HG03460 (cell line): ENCODE measurements around the gene RABEP1.
A peak's percentile ranks its signal among the peaks of the same experiment; 100 is the strongest.

Source experiments
- ATAC-seq: cut with Tn5 transposase; IDR thresholded peaks from one replicate; pipeline ENCODE4 v1.9.1; 2021; ENCODE audit not compliant: unreplicated experiment

RABEP1 gene

GRCh38 chr17:5361426-5361825, 79.3 kb downstream of the RABEP1 start:
- no peak for ATAC-seq

GRCh38 chr17:5362162-5362811, 80.2 kb downstream of the RABEP1 start:
- ATAC-seq: no peak

GRCh38 chr17:5364156-5364555, 82.1 kb downstream of the RABEP1 start:
- ATAC-seq: no peak

GRCh38 chr17:5364696-5365095, 82.6 kb downstream of the RABEP1 start:
- ATAC-seq: no peak

GRCh38 chr17:5365831-5366230, 83.7 kb downstream of the RABEP1 start:
- no peak for ATAC-seq

DNA sequence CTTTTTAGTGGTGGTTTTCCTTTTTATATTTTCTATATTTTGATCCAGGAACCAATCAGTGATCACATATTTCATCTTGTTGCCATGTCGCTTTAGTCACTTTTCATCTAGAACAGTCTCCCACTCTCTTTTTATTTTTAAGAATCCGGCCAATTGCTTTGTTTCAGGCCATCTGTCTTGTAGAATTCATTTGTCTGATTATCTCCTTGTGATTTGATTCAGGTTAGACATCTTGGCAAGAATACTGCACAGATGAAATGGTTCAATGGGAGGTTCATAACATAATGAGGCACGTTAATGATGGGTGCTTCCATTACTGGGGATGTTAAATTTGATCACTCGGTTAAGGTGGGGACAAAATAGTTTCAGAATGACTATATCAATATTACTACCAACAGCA, 88.3 kb downstream of the RABEP1 start:
- ATAC-seq: no peak

GRCh38 chr17:5373112-5373511, 91.0 kb downstream of the RABEP1 start:
- no peak for ATAC-seq

- ATAC-seq: no peak
Measured at GRCh38 chr17:5378566-5379207, 96.6 kb downstream of the RABEP1 start.

GRCh38 chr17:5379351-5380107, 97.4 kb downstream of the RABEP1 start:
- ATAC-seq: no peak

- no peak for ATAC-seq
Measured at GRCh38 chr17:5380491-5381135, 98.5 kb downstream of the RABEP1 start.

DNA sequence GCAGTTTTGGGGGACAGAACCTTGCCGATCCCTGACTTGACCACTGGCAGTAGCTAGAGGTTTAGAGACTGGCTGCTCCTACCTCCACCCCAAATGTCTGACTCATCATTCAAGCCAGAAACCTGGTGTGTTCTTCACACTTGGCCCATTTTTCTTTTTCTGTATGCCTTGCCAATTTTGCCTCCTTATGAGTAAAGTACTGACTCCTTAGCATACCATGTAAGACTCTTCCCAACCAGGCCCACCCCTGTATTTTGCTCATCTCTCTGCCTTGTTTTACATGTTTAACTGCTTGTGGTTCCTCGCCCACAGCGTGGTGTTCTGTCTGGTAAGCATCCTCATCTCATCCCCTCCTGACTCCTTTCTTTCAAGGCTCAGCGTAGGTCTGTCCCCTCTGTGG, 99.5 kb downstream of the RABEP1 start:
- no peak for ATAC-seq

DNA sequence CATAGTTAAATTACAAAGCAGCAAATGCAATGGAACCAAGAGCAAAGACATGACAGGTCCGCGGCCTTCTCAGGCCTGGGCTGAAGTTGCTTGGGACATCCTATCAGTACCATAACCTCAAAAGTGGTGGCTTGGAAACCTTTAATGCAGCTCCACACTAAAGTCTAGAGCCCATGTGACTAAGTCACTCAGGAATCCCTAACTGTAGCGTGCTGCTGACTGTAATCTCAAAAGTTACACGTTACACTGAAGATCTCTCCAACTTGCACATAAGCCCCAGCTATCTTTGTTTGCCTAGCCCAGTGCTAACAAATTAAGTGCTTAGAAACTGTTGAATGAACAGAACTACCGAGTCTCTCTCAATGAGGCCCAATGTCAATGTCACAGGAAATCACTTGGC, 109.6 kb downstream of the RABEP1 start:
- ATAC-seq: no peak

DNA sequence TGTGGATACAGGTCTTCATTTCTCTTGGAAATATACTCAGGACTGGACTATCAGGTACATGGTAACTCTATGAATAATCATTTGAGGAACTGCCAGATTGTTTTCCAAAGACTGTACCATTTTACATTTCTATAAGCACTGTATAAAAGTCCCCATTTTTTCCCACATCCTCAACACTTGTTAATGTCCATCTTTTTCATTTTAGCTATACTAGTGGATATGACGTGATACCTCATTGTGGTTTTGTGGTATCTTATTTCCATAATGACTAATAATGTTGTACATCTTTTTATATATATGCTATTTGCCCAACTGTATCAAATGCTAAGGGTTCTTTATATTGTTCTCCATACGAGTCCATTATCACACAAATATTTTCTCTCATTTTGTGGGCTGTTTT, 114.5 kb downstream of the RABEP1 start:
- no peak for ATAC-seq

- ATAC-seq: no peak
Measured at GRCh38 chr17:5399767-5400166, 117.7 kb downstream of the RABEP1 start.

- no peak for ATAC-seq
Measured at GRCh38 chr17:5405400-5405799, 123.3 kb downstream of the RABEP1 start.

DNA sequence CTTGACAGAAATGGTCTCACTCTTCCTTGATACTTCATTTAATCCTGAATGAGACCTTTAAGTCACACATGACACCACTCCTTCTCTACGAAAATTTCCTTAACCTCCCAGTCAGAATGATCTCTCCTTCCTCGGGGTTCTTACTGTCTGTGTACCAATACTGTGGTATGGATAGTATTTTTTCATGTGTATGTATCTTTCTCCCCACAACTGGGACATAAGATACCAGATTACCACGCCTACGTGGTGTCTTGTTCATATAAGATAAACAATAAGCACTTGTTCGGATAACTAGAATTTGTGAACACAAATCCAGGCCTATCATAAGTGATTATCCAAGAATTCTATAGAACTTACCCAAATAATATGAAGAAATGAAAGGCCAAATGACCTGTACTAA, 126.1 kb downstream of the RABEP1 start:
- no peak for ATAC-seq

GRCh38 chr17:5410594-5411272, 128.6 kb downstream of the RABEP1 start:
- no peak for ATAC-seq

GRCh38 chr17:5413682-5414081, 131.6 kb downstream of the RABEP1 start:
- no peak for ATAC-seq

DNA sequence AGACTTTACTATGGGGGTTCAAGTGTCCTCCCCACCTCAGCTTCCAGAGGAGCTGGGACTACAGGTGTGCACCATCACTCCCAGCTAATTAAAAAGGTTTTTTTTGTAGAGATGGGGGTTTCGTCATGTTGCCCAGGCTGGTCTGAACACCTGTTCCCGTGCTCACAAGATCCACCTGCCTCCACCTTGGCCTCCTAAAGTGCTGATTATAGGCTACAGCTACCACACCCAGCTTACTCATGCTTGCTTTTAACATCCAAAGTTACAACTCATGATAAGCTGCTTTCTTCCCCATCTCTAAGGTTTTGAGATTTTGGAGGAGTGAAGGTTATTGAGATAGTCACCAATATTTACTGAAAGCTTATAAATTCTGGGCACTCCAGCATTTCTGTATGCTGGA, 134.8 kb downstream of the RABEP1 start:
- ATAC-seq: no peak

DNA sequence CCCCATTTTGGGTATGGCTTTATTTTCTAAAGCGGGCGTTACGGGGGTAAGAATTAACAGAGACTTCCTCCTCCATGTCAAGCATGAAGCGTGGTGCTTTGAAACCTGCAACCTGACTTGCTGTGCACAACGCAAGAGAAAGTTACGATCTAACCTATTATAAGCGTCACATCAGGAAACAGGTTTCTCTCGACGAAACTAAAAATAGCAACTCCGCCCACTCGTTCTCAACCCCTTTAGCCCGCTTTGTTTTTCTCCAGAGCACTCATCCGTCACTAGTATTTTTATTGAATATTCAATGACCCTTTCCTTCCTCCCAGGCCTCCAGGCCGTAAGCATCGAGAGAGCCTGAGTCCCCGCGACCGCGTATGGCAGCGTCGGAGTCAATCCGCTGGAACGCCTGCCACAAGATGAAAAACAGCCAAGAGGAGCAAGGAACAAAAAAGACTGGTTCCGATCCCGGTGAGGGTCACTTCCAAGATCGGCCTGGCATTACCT, 136.8 kb downstream of the RABEP1 start:
- ATAC-seq: peak; percentile 27

DNA sequence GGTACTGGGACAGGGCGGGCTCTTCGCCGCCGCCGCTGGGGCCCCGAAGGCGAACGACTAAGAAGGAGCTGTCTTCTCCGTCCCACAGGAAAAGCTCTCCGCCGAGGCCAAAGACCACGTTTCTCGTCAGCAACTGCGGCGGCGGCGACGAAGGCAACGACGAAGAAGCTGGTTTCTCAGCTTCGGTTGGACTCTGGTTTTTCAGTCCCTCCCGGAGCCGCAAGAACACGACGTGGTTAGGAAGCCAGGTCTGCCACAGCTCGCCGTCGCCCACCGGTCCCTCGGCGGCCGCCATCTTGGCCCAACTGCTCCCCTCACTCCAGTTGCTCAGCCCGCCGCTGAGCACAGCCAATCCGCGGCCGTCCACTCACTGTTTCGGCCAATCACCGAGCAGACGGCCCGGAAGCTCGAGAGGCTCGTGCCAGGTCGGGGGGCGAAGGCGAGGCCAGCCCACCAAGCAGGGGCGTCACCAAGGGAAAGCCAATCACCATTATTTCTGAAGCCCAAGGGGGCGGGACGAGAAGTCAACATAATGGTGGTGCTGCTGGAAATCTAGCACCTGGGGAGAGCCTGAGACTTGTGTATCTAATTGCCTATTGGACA, 137.4 kb downstream of the RABEP1 start, which contains the start of gene NUP88:
Gene NUP88 (minus strand): TSS at position 307 of the 603 bp plus-strand sequence. CDS start 12 bp downstream, at position 295.
- ATAC-seq: peak; percentile 83
